HG03103 (cell line): ENCODE results near the gene MFGE8.
"Not testable (repeated sequence)": the region's sequence is repeated elsewhere in the genome, so short reads cannot be mapped to it uniquely, and the experiment has no call there.

Experiments used
- ATAC-seq: cut with Tn5 transposase; IDR thresholded peaks from one replicate; pipeline ENCODE4 v1.9.1; 2021; ENCODE audit warnings: low read depth; ENCODE audit not compliant: unreplicated experiment

The MFGE8 gene

GRCh38 chr15:88913017-88913849, at the start of gene MFGE8:
MFGE8 (minus strand) TSS chr15:88913379; CDS start chr15:88913319, 60 bp downstream.
- peak; percentile 66 for ATAC-seq

GRCh38 chr15:88959445-88959844, 46.3 kb upstream of the MFGE8 start:
- no peak for ATAC-seq

- ATAC-seq, result no peak
Observed at GRCh38 chr15:88956906-88957305, 43.7 kb upstream of the MFGE8 start.

GRCh38 chr15:88956263-88956662, 43.1 kb upstream of the MFGE8 start:
- no peak for ATAC-seq

- ATAC-seq, result no peak
Observed at GRCh38 chr15:88954431-88955277, 41.5 kb upstream of the MFGE8 start.

- no peak for ATAC-seq
Observed at GRCh38 chr15:88950600-88951160, 37.5 kb upstream of the MFGE8 start.

- ATAC-seq, result no peak
Observed at GRCh38 chr15:88949734-88950400, 36.7 kb upstream of the MFGE8 start.

GRCh38 chr15:88940110-88940675, 27.0 kb upstream of the MFGE8 start:
- ATAC-seq, result no peak

GRCh38 chr15:88939486-88939806, 26.3 kb upstream of the MFGE8 start:
- ATAC-seq, result no peak

GRCh38 chr15:88938802-88939485, 25.8 kb upstream of the MFGE8 start:
- ATAC-seq, result no peak

GRCh38 chr15:88934449-88934848, 21.3 kb upstream of the MFGE8 start:
- not testable (repeated sequence) for ATAC-seq

GRCh38 chr15:88932875-88933330, 19.7 kb upstream of the MFGE8 start:
- ATAC-seq, result no peak

- ATAC-seq, result no peak
Observed at GRCh38 chr15:88932271-88932874, 19.2 kb upstream of the MFGE8 start.

GRCh38 chr15:88930579-88930978, 17.4 kb upstream of the MFGE8 start:
- no peak for ATAC-seq

GRCh38 chr15:88929358-88930098, 16.3 kb upstream of the MFGE8 start:
- ATAC-seq, result not testable (repeated sequence)

GRCh38 chr15:88928192-88928591, 15.0 kb upstream of the MFGE8 start:
- ATAC-seq, result not testable (repeated sequence)

GRCh38 chr15:88925648-88926047, 12.5 kb upstream of the MFGE8 start:
- not testable (repeated sequence) for ATAC-seq

- not testable (repeated sequence) for ATAC-seq
Observed at GRCh38 chr15:88920892-88921435, 7.8 kb upstream of the MFGE8 start.
